GM19395 (cell line): Measurements from ENCODE around the gene ARID1A.
"Not testable (repeated sequence)": the region's sequence is repeated elsewhere in the genome, so short reads cannot be mapped to it uniquely, and the experiment has no call there.

Source experiments
- ATAC-seq: cut with Tn5 transposase; IDR thresholded peaks from one replicate; pipeline ENCODE4 v1.9.1; 2021; ENCODE audit warnings: mild to moderate bottlenecking, moderate library complexity; ENCODE audit not compliant: unreplicated experiment

Gene ARID1A

DNA sequence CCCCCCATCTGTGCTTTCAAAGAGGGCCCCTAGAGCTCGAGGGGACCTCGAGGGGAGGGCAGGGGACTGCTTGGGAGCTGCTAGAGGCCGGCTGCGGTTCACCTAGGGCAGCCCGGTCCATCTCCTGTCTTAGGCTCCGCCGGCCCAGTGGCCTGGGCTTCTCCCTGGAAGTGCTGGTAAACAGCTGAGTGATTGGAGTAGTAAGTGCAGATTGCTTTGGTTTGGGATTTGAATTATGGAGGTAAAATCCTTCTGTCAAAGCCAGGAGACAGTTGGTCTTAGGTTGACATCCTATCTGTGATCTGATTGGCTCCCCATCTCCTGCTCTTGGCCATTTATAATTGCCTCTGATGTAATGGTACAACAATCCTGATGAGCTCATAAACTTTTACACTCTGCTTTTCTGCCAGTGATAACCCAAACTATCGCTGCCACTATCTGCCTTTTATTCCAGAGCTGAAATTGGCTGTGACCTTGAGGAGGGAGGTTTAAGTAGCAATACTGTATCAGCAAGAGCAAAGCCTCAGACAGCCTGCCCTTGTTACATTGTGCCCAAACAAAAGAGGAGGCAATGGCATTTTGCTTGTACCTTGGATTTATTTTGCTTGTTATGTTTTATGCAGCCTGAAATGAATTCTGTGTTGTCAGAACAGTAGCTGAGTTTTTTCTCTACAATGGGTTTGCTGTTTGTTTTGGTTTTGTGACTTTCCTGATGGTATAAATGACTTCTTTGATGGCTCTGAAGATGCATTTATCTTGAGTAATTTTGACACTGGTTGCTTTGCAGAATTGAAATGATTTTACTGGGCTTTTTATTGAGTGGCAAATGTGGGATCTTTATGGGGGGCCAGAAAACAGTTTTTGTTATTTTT, 2.4 kb downstream of the ARID1A start:
- ATAC-seq = no peak

DNA sequence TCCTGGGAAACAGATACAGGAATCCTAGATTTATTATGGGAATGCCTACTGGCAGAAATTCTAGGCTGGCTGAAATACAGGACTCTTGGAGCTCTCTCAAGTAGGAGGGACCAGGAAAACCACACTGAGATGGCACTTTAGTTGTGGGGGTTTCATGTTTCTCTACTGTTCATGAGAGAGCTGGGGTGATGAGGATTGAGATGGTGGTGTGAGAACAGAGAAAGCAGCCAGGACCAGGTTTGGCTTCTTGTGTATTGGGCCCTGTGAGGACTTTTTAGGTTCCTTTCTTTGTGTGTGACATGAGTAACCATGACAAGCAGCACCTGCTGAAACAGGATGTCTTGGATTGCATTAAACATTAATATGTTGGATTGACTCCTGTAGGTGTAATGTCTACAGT, 4.9 kb downstream of the ARID1A start:
- no peak for ATAC-seq

DNA sequence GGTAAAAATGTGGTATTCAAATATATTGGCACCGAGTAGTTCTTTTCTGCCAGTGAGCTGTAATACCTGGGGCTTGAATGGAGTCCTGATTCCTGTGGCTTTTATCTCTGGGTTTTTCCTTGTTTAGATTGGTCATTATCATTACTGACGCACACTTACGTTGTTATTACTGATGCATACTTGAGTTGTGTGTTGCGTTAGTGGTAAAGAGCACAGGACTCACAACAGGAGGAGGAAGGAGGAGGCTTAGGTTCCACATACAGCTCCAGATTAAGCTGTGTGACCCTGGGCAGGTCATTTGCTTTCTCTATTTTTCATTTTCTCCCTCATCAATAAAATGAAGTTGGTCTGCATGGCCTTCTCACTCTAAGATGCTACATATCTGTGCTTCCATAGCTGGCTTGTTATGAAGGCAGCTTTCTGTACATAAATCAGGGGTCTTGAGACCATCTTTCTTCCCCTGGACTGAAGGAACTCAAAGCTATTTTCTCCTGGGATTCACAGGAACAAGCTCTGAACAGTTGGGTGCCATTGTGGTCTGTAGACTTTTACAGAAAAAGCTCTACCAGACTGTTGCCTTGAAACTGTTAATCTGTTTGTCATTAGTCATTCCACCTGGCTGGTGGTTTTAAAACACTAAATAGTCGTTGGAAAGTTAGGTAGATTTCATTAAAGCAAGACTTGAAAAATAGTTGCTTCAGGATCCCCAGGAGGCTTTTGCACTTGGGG, 5.6 kb downstream of the ARID1A start:
- no peak for ATAC-seq

DNA sequence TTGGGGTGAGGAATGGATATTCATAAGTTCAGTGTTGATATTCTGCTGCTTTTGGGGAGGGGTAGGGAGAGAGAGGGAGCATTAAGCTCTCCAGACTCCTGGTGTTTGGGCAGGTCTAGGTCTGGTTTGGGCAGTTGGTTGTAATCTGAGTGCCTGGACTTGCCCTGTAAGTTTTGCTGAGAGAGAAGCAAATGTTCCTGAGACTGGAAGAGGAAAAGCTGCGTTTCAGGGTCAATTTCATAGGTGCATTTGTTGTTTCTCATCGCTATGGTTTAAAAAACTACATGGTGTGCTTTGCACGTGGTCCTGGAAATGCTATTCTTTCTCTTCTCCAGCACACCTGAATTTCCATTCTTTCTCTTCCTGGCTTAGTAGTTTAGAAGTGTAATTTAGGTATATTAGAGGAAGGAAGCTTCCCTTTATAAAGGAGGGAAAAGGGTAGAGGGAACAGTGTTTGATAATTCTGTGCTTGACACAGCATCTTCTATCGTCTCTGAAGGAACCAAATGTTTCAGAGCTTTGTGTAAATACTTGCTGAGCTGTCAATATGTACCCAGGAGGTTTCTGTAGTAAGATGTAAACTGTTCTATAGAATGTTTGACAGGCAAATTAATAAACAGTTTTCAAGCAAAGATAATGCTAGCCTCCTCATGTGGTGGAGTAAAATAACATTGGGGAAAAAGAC, 6.3 kb downstream of the ARID1A start:
- ATAC-seq = no peak

DNA sequence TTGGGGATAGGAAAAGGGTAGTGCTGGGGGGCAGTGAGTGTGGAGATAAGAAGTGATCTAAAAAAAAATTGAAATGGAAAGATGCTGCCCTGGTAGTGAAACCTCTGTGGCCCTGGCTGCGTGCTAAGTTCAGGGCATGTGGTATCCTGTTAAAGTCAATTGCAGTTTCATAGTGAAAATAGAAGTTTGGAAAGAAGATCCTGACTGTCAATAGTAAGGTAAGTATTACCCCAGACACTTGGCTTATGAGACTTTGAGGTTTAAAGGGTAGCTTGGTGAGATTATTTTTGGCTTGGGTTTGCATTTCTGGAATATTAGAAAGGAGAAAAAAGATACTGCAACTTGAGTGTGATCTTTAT, 6.8 kb downstream of the ARID1A start:
- ATAC-seq = no peak

DNA sequence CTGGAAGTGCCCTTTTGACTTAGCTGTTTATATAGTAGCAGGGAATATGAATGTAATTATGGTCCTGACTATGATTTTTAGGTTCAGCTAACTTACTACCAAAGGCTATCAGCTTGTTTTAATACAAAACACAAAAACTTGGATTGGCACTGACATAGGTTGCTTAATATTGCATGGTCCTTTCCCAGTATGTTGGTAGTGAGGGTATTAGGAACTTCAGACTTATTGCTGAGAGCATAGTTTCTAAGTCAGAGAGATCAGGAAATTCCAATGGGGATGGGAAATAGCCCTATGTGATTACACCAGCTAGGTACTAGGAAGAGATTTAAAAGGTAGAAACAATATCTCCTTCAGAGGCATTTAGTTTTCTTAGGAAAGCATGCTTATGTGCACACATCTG, 7.7 kb downstream of the ARID1A start:
- no peak for ATAC-seq

DNA sequence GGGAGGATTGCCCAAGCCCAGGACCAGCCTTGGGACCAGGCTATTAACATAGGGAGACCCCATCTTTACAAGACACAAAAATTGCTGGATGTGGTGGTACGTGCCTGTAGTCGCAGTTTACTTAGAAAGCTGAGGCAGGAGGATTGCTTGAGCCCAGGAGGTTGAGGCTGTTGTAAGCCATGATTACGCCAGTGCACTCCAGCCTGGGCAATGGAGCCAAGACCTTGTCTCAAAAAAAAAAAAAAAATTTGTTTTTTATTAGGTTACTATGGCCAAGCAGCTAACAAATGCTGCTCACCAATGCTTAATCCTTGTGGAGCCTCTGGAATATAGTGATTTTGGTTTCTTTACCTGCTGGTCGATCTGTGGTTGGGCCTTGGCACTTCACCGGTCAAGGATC, 8.8 kb downstream of the ARID1A start:
- no peak for ATAC-seq

DNA sequence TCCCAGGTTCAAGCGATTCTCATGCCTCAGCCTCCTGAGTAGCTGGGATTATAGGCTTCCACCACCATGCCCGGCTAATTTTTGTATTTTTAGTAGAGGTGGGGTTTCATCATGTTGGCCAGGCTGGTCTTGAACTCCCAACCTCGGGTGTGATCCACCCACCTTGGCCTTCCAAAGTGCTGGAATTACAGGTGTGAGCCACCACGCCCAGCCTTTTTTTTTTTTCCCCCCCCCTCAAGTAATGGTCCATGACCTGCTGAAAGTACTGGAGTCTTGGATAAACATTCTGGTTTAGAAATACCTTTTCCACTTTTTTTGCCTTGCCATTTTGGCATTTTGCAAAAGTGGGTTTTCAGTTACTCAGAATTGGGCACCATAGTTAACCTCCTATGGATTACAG, 9.4 kb downstream of the ARID1A start:
- ATAC-seq = not testable (repeated sequence)

DNA sequence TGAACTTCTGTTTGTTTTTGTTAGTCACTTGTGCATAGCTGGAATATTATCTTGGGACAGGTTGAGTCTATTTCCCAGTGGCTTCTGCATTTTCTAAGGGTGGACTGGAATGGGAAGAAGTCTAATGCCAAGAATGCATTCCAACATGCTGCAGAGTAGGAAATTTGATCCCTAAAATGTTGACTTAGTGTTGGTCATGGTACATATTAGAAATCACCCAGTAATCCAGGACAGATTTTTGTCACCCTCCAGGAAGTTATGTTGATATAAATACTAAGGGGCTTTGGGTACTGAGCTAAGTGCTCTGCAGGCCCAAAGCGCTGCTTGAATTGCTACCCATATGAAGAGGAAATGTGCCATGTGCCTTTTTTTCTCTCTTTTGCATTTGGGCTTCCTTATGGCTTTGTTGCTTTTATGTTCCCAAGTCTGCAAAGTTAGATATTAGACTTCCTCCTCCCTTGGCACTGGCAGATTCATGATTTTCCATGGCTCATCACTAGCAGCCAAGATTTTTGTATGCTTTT, 10.0 kb downstream of the ARID1A start:
- ATAC-seq = no peak

DNA sequence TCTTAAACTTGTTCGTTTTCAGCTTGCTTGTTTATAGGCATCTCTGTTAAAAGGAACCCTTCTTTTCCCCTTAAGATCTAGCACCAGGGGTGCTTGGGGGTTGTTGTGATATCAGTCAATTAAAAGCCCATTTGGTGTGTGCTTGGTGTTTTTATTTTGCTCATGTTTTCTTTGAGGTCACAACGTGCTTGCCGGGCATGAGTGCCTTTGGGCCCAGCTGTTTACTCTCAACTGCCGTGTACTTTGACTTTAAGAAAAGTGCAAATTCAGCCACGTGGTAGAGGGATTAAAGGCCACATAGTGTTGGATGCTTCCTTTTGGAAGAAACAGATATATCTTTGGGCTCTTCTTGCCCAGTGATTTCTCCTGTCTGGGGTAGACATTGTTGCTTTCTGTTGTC, 10.5 kb downstream of the ARID1A start:
- no peak for ATAC-seq

DNA sequence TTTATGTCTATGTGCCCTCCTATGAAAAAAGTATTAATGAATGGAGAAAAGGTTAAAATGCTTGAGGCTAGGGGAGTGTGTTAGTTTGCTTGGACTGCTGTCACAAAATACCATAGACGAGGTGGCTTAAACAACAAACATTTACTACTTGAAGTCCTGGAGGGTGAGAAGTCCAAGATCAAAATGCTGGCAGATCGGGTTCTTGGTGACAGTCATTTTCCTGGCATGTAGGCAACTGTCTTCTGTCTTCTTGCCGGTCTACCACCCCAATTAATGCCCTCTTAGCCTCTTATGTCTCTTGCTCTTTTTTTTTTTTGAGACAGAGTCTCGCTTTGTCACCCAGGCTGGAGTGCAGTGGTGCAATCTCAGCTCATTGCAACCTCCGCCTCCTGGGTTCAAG, 15.0 kb downstream of the ARID1A start:
- no peak for ATAC-seq

DNA sequence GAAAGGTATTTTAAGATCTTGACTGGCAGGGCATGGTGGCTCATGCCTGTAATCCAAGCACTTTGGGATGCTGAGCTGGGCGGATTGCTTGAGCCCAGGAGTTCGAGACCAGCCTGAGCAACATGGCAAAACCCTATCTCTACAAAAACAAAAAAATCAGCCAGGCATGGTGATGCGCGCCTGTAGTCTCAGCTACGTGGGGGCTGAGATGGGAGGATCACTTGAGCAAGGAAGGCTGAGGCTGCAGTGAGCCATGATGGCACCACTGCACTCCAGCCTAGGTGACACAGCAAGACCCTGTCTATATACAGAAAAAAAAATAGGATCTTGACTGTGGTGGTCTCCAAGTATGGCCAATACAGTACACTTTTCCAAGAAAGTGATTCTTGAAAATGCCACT, 16.0 kb downstream of the ARID1A start:
- no peak for ATAC-seq

DNA sequence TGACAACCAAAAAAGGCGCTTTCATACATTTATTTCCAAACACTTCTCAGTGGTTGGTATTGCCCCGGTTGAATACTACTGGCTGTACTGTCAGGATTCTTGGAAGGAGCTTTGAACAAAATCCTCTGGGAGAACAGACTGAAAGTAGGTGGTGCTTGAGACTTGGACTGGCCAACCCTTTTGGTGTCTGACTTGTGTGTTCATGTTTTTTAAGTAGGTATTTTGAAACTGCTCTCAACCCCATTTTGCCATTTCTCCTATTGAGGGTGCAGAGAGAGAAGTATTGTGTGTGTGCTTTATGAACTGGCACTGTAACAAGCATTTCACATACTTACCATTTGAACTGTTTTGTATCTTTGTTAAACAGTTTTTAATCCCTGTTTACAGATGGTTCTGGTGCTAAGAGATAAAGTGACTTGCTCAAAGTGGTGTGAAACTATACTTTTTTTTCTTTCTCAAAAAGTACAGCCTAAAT, 21.2 kb downstream of the ARID1A start:
- no peak for ATAC-seq

DNA sequence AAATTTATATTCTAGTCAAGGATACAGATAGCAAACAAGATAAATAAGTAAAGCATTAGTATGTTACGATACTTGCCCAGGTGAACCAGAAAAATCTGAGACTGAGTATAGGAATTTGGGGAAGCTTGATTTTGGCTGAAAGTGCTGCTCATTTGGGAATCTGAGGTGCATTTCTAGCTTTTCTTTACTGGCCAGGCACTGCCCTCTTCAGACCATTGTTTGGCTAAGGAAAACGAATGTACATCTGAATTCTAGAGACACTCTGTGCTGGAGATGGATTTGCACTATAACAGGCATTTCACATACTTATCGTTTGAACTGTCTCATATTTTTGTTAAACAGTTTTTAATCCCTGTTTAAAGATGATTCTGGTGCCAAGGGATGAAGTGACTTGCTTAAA, 23.4 kb downstream of the ARID1A start:
- no peak for ATAC-seq

DNA sequence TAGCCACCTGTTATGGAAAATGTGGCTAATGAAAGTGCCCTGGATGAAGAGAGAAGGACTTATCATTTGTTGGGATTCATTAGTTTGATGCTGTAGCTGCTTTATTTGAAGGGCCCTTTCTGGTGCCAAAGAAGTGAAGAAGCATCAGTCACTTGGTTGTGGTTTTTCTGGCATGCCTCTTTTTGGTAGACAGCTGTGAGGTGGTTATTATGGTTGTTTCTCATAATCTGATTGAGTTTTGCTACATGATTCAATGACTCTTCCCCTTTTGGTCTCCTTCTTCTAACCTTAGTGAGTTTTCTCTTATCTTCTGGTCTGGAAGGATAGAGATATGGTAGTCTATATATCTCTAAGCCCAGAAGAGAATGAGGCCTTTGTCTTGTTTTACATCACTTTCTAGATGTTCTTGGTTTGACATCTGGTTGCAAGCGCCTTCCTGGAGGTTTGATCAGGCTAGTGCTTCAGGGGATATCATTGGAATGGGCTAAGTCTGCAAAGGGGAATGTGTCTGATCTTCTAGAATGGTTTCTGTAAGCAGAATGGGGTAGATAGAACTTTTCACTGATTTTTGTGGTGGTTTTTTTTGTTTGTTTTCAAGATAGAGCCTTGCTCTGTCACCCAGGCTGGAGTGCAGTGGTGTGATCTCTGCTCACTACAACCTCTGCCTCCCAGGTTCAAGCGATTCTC, 26.0 kb downstream of the ARID1A start:
- no peak for ATAC-seq

DNA sequence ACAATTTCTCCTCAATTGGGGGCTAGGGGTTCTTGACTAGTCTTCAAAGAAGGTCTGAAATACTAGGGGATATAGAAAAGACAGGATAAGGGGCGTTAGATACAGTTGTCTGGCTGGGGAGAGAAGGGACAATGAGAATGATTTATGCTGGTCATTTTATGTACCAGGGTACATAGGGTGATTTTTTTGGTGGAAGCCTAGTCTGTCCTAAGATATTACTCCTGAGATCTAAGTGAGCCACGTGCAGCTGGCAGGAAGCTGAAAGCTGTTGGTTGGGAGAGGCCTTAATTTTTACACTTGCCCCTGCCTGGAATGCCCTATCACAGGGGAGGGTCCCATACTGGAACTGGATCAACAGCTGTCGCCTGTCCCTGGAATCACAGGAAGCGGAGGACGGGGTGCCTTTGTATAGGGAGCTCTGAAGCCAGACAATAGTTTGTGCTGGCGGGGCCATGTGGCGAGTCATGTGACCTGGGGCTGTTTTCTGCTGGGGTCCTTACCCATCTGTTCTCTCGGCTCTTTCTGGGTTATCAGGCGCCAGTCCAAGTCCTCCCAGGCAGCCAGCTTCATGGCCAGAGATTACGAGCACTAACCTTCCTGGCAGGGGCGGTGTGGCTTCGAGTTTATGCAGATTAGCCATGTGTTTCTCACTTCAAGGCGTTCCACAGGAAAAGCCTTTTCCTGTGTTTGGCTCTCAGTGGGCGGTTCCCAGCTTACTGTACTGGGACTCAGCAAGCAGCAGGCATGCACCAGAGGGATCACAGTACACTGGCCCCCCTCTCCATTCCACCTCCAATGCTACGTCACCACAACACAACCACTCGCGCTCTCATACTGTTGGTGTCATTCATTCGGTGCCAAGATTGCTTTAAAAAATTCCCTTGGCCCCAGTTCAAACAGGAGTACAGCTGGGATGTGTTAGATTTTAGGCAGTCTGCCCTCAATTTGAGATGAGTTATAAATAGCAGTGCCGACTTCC, 27.5 kb downstream of the ARID1A start:
- ATAC-seq = no peak

DNA sequence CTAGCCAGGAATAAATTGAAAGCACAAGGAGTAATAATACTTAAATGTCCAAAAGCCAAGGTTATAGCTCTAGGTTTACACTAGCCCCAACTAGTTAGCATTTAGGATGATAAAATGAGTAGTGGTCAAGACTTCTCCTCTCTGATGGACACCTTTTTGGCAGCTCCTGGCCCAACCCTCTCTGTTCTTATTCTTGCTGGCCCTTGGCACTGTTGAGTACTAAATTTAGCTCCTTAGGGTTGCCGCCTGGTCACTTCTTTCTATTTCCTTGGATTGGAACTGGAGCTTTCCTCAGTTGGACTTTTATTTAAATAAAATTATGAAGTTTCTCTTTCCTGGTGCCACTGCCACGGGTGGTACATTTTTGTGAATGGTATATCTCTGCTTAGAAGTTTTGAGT, 28.3 kb downstream of the ARID1A start:
- ATAC-seq = no peak

DNA sequence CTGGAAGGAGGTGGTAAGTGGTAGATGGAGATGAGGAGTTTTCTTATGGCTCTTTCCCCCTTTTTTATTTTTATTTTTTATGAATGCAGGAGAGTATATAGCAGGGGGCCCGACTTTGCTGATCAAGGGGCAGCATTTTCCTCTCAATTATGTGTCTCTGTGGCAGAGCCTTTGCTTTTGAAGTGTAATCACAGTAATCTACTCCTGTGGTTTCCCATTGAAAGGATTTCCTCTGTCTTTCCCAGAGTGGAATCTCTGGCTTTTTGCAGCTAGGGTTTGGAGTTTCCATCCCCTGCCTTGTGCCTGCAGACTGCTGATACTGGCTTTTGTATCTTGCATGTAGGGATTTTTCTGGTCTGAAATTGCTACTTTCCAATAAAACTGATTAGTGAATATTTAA, 29.1 kb downstream of the ARID1A start:
- ATAC-seq = no peak

DNA sequence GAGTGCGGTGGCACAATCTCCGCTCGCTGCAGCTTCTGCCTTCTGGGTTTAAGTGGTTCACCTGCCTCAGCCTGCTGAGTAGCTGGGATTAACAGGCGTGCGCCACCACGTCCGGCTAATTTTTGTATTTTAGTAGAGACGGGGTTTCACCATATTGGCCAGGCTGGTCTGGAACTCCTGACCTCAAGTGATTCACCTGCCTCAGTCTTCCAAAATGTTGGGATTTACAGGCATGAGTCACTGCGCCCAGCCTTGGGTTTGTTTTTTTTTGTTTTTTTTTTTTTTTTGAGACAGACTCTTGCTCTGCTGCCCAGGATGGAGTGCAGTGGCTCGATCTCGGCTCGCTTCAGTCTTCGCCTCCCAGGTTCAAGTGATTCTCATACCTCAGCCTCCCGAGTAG, 30.1 kb downstream of the ARID1A start:
- not testable (repeated sequence) for ATAC-seq

DNA sequence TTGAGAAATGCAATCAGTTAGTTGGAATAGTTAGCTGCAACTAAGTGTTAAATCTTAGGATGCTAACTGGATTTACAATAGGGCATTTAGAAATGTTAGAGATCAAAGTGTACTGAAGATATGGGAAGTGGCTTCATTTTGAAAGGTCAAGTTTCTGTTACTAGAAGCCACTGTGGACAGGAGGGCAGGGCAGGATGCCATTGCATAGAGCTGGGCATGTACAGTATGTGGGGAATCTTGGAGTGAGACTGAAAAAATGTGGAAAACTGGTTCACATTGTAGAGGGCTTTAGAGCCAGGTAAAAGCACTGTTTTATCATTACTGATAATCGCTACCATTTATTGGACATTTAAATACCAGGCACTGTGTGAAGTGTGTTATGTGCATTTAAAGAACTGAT, 31.0 kb downstream of the ARID1A start:
- no peak for ATAC-seq
